ENCODE measurements around the gene MMP28. TPM values are rescaled to one million over a fixed set of nuclear protein-coding genes. Genes with fewer than 3 reads are reported as not detected.

MMP28 gene
- total and polyA plus RNA-seq, 11 donors, result 0.83 to 10.2 (median 2.5) TPM

- Histone ChIP-seq H3K4me1 (peaks cover 0 to 16% (median 5%) of the 10 kb centered on the region in 12 donors), H3K4me3 (no peak overlapping the region), H3K36me3 (no peaks in the 10 kb centered on the region), H3K9me3 (no peaks in the 10 kb centered on the region), H3K27me3 (peaks cover 0 to 38% (median 20%) of the 10 kb centered on the region in 9 donors), H3K27ac (no peak overlapping the region)
- no peak for TF ChIP-seq CTCF (IDR thresholded peaks at IDR 0.05)
- TF ChIP-seq POLR2A (IDR thresholded peaks at IDR 0.05), result no peak
- intact Hi-C loops (cut with DNase I), result loop anchor here in 8 of 10 donors (2.0 to 10.0 kb wide), 10 partner anchors 84 to 584 kb away; no protein-coding TSS in a partner anchor
- ATAC-seq (peak; percentile 5 to 55 (median 44)), DNase-seq (peak in 1 of 5 donors; percentile 34)
- 18 to 36% (median 34%) methylated on average over 4 of the region's 4 CpGs for WGBS, 4 donors
These were observed 47.0 kb downstream of the MMP28 start for GRCh38 chr17:35748341-35748841.

GRCh38 chr17:35747540-35748017 lies 47.9 kb downstream of the MMP28 start:
- TF ChIP-seq CTCF (IDR thresholded peaks at IDR 0.05), result peak; percentile 75 to 91 (median 87)
- no peak for TF ChIP-seq POLR2A (IDR thresholded peaks at IDR 0.05)
- H3K36me3 ChIP-seq, result no peaks in the 10 kb centered on the region
- WGBS, 4 donors, result 25 to 35% (median 29%) methylated on average over 7 to 12 of the region's 12 CpGs

GRCh38 chr17:35745749-35746320 lies 49.6 kb downstream of the MMP28 start:
- no peak for ATAC-seq
- Histone ChIP-seq H3K27me3 (peaks cover 0 to 61% (median 27%) of the 10 kb centered on the region in 9 donors), H3K36me3 (no peaks in the 10 kb centered on the region), H3K4me3 (no peak overlapping the region), H3K4me1 (peaks cover 0 to 18% (median 9%) of the 10 kb centered on the region in 12 donors), H3K27ac (no peak overlapping the region), H3K9me3 (no peaks in the 10 kb centered on the region)
- TF ChIP-seq POLR2A (IDR thresholded peaks at IDR 0.05), result no peak
- TF ChIP-seq CTCF (IDR thresholded peaks at IDR 0.05), result no peak
- no peak for DNase-seq
- intact Hi-C loops (cut with DNase I), result loop anchor here (2.0 to 10.0 kb wide), 12 partner anchors 81 to 581 kb away; no protein-coding TSS in a partner anchor
- WGBS, 4 donors, result 84 to 89% (median 87%) methylated on average over 14 to 15 of the region's 15 CpGs

More at GRCh38 chr17:35747540-35748017, 47.9 kb downstream of the MMP28 start:
- H3K27me3 ChIP-seq, result peaks cover 0 to 46% (median 20%) of the 10 kb centered on the region in 9 donors
- intact Hi-C loops (cut with DNase I), result loop anchor here (1.0 to 10.0 kb wide), 14 partner anchors 83 to 583 kb away; no protein-coding TSS in a partner anchor
- no peak overlapping the region for H3K27ac ChIP-seq
- peaks cover 0 to 9% (median 4%) of the 10 kb centered on the region in 12 donors for H3K4me1 ChIP-seq
- ATAC-seq, result peak; percentile 67 to 89 (median 80)
- DNase-seq, result peak in 4 of 5 donors; percentile 64 to 71 (median 68)
- H3K4me3 ChIP-seq, result no peak overlapping the region
- H3K9me3 ChIP-seq, result no peaks in the 10 kb centered on the region

- H3K9me3 ChIP-seq, result no peaks in the 10 kb centered on the region
- intact Hi-C loops (cut with DNase I), result loop anchor here in 8 of 10 donors (5.0 to 10.0 kb wide), 9 partner anchors 80 to 580 kb away; no protein-coding TSS in a partner anchor
- no peak overlapping the region for H3K27ac ChIP-seq
- no peak for DNase-seq
- H3K4me1 ChIP-seq, result peaks cover 0 to 17% (median 8%) of the 10 kb centered on the region in 12 donors
- H3K27me3 ChIP-seq, result peaks cover 0 to 65% (median 26%) of the 10 kb centered on the region in 9 donors
- H3K4me3 ChIP-seq, result no peak overlapping the region
- no peaks in the 10 kb centered on the region for H3K36me3 ChIP-seq
- no peak for ATAC-seq
- 85 to 89% (median 86%) methylated on average over 4 to 7 of the region's 7 CpGs for WGBS, 4 donors
- TF ChIP-seq CTCF (IDR thresholded peaks at IDR 0.05) (no peak), POLR2A (IDR thresholded peaks at IDR 0.05) (no peak)
These were observed 50.2 kb downstream of the MMP28 start for GRCh38 chr17:35745246-35745645.
